Measurements from ENCODE around the gene FAM110D. TPM values are rescaled to one million over a fixed set of nuclear protein-coding genes. Genes with fewer than 3 reads are reported as not detected.

Gene FAM110D
- total RNA-seq, 1 experiment from 2014 or later, result 0.05 TPM

- peaks cover 6% of the 10 kb centered on the region; the same call in 1 of the 2 replicates for H3K4me1 ChIP-seq (ENCODE audit: control insufficient read depth, insufficient read depth, low read length)
- ChIA-PET CTCF (no interaction called here), POLR2A (interaction anchor here (0.8 kb wide), 1 partner anchor 58 kb away, joined by 6 read pairs; no protein-coding TSS in a partner anchor)
- H3K27me3 ChIP-seq (ENCODE audit: control insufficient read depth, insufficient read depth, low read length), result no peaks in the 10 kb centered on the region
- ATAC-seq (no peak), DNase-seq (ENCODE audit: low read depth, low spot score) (no peak)
- H3K9me3 ChIP-seq (ENCODE audit: control insufficient read depth, insufficient read depth, low read depth, low read length), result no peaks in the 10 kb centered on the region
- no TSS peak for BruUV-seq (replicated peaks)
- in situ Hi-C loops (cut with HindIII; ENCODE audit: low pct_unique_long_range_greater_than_20kb, low sequenced_read_pairs), result no loop called here
- no peak overlapping the region for H3K27ac ChIP-seq (ENCODE audit: low read length)
- no peaks in the 10 kb centered on the region for H3K36me3 ChIP-seq (ENCODE audit: control insufficient read depth, insufficient read depth, low read length)
- no peak for TF ChIP-seq CTCF (IDR thresholded peaks at IDR 0.05)
- TF ChIP-seq, protein P1, sequence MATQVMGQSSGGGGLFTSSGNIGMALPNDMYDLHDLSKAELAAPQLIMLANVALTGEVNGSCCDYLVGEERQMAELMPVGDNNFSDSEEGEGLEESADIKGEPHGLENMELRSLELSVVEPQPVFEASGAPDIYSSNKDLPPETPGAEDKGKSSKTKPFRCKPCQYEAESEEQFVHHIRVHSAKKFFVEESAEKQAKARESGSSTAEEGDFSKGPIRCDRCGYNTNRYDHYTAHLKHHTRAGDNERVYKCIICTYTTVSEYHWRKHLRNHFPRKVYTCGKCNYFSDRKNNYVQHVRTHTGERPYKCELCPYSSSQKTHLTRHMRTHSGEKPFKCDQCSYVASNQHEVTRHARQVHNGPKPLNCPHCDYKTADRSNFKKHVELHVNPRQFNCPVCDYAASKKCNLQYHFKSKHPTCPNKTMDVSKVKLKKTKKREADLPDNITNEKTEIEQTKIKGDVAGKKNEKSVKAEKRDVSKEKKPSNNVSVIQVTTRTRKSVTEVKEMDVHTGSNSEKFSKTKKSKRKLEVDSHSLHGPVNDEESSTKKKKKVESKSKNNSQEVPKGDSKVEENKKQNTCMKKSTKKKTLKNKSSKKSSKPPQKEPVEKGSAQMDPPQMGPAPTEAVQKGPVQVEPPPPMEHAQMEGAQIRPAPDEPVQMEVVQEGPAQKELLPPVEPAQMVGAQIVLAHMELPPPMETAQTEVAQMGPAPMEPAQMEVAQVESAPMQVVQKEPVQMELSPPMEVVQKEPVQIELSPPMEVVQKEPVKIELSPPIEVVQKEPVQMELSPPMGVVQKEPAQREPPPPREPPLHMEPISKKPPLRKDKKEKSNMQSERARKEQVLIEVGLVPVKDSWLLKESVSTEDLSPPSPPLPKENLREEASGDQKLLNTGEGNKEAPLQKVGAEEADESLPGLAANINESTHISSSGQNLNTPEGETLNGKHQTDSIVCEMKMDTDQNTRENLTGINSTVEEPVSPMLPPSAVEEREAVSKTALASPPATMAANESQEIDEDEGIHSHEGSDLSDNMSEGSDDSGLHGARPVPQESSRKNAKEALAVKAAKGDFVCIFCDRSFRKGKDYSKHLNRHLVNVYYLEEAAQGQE (IDR thresholded peaks at IDR 0.05; ENCODE audit: insufficient read depth in 1 of 2, low read depth in 2 of 2, low read length in 1 of 2), result no peak
- no peak for TF ChIP-seq POLR2AphosphoS5 (IDR thresholded peaks at IDR 0.05; ENCODE audit: low read depth, low read length)
- TF ChIP-seq SIN3A (IDR thresholded peaks at IDR 0.05; ENCODE audit: borderline replicate concordance, insufficient read depth, low read depth, low read length), result no peak
- no peak for TF ChIP-seq TCF7L2 (IDR thresholded peaks at IDR 0.05; ENCODE audit: low read depth, low read length)
- intact Hi-C loops (cut with micrococcal nuclease; ENCODE audit: unreplicated experiment), result no loop called here
- no peak overlapping the region for H3K4me3 ChIP-seq (ENCODE audit: low read depth in 2 of 2, low read length in 2 of 2)
Observed at GRCh38 chr1:26159743-26160039, 812 bp downstream of the FAM110D start.

DNA sequence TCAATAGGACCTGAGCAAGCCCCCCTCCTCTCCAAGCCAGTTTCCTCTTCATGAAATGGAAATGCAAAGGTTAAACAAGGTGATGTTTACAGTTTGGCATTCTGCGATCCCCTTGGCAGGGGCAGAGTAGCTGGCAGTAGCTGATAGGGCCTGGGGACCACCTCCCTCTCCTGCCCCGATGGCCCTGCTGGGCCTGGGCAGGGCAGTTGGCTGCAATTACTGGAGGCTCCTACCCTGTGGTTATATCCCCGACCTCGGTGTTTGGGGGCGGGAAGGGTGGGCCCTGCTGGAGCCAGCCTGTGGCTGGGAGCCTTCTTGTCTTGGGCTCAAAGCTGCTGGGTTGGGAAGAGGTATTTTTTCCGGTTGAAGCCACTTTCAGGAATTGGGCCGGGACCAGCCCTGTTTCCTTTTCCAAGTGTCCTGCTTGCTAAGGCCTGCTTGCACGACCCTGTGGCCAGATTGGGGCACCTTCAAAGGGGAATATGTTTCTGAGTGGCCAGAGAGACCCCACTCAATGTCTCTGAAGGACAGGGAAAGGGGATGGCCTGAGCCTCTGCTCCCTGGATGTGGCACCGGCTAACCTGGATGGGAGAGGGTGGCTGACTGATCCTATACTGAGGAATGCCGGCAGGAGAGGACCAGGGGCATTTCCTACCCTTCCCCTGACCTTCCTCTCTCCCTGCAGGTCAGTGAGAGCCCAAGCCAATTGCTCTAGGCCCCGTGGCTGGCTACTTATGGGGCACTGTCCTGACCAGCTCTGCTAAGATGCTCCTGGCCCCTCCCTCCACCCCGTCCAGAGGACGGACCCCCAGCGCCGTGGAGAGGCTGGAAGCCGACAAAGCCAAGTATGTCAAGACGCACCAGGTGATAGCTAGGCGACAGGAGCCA lies 1.9 kb downstream of the FAM110D start:
- H3K36me3 ChIP-seq (ENCODE audit: control insufficient read depth, insufficient read depth, low read length), result no peaks in the 10 kb centered on the region
- no peaks in the 10 kb centered on the region for H3K27me3 ChIP-seq (ENCODE audit: control insufficient read depth, insufficient read depth, low read length)
- peak overlapping the region; percentile 73 for H3K27ac ChIP-seq (ENCODE audit: low read length)
- DNase-seq (ENCODE audit: low read depth, low spot score), result no peak
- TF ChIP-seq, protein P1 (IDR thresholded peaks at IDR 0.05; ENCODE audit: insufficient read depth in 1 of 2, low read depth in 2 of 2, low read length in 1 of 2), result no peak
- CTCF ChIA-PET, result no interaction called here
- peaks cover 6% of the 10 kb centered on the region; the same call in 1 of the 2 replicates for H3K4me1 ChIP-seq (ENCODE audit: control insufficient read depth, insufficient read depth, low read length)
- in situ Hi-C loops (cut with HindIII; ENCODE audit: low pct_unique_long_range_greater_than_20kb, low sequenced_read_pairs) (no loop called here), intact Hi-C loops (cut with micrococcal nuclease; ENCODE audit: unreplicated experiment) (no loop called here)
- H3K4me3 ChIP-seq (ENCODE audit: low read depth in 2 of 2, low read length in 2 of 2), result peak overlapping the region in 1 of 2 experiments; percentile 53; a peak in 2 of 4 replicates
- POLR2A ChIA-PET, result no interaction called here
- BruUV-seq (replicated peaks), result no TSS peak
- no peaks in the 10 kb centered on the region for H3K9me3 ChIP-seq (ENCODE audit: control insufficient read depth, insufficient read depth, low read depth, low read length)
- ATAC-seq, result no peak

Data from Panc1 (cell line).